CD4-positive, CD25-positive, alpha-beta regulatory T cell (primary cell): ENCODE data around the gene CNTN2. TPM values are rescaled to one million over a fixed set of nuclear protein-coding genes. Genes with fewer than 3 reads are reported as not detected.

Source experiments
- ATAC-seq, 2 donors: fragments of 150-1000 bp; cut with Tn5 transposase; one replicate each; pipeline ENCODE4 v1.10.0; 2021; ENCODE audit warnings: low read depth in 2 of 2, moderate number of reproducible peaks in 2 of 2, moderate library complexity in 1 of 2
- DNase-seq, 3 donors: peaks; one replicate each; pipeline versions ENCODE4 v3.0.0 to v3.0.0-alpha.2; 2012 to 2022; ENCODE audit warnings: mixed read lengths in 1 of 3
- H3K27ac ChIP-seq: one replicate; pipeline ENCODE4 v1.7.0; 2013; ENCODE audit warnings: mild to moderate bottlenecking, low read length; ENCODE audit not compliant: insufficient read depth, poor library complexity, severe bottlenecking
- H3K27me3 ChIP-seq: one replicate; pipeline ENCODE4 v1.7.0; 2013; ENCODE audit warnings: low read length; ENCODE audit not compliant: control insufficient read depth, insufficient read depth
- H3K36me3 ChIP-seq: one replicate; pipeline ENCODE4 v1.7.0; 2013; ENCODE audit warnings: mild to moderate bottlenecking, low read length, moderate library complexity; ENCODE audit not compliant: control insufficient read depth, insufficient read depth
- H3K4me1 ChIP-seq: 2 replicates; pipeline ENCODE4 v1.7.0; 2013; ENCODE audit warnings: mild to moderate bottlenecking, low read length; ENCODE audit not compliant: insufficient read depth, control insufficient read depth, poor library complexity, severe bottlenecking
- H3K4me3 ChIP-seq: one replicate; pipeline ENCODE4 v1.7.0; 2013; ENCODE audit warnings: low read depth, mild to moderate bottlenecking, low read length, moderate library complexity
- H3K9me3 ChIP-seq, 2 experiments: 1 replicate in 1 of 2; 2 replicates in 1 of 2; pipeline ENCODE4 v1.7.0; 2013; ENCODE audit warnings: low read length in 2 of 2, mild to moderate bottlenecking in 1 of 2, moderate library complexity in 1 of 2; ENCODE audit not compliant: control insufficient read depth in 2 of 2
- H3K27ac Mint-ChIP-seq, 3 donors: one replicate each; pipeline ENCODE4 v1.8.0; 2020 to 2022; ENCODE audit warnings: mild to moderate bottlenecking in 3 of 3, mixed read lengths in 3 of 3, moderate library complexity in 2 of 3
- H3K27me3 Mint-ChIP-seq: one replicate; pipeline ENCODE4 v1.8.0; 2022; ENCODE audit warnings: mild to moderate bottlenecking, mixed read lengths
- H3K36me3 Mint-ChIP-seq: one replicate; pipeline ENCODE4 v1.8.0; 2020; ENCODE audit warnings: mixed read lengths
- H3K4me1 Mint-ChIP-seq, 4 donors: one replicate each; pipeline ENCODE4 v1.8.0; 2020 to 2022; ENCODE audit warnings: mixed read lengths in 4 of 4, mild to moderate bottlenecking in 1 of 4
- H3K4me3 Mint-ChIP-seq, 4 donors: one replicate each; pipeline ENCODE4 v1.8.0; 2020 to 2022; ENCODE audit warnings: mild to moderate bottlenecking in 4 of 4, mixed read lengths in 4 of 4, moderate library complexity in 3 of 4
- H3K9me3 Mint-ChIP-seq, 7 donors: one replicate each; pipeline ENCODE4 v1.8.0; 2020 to 2022; ENCODE audit warnings: mixed read lengths in 7 of 7, mild to moderate bottlenecking in 3 of 7, moderate library complexity in 2 of 7
- polyA plus RNA-seq, 4 donors: library from polyadenylated mRNA; unstranded; fragments of 300-500 nt; fragmentation: Illumina TruSeq; gene quantifications; one replicate each; pipeline ENCODE4 v1.2.3, GENCODE V29; 2021
- total RNA-seq: library from RNA; stranded (reverse); gene quantifications from one replicate; pipeline ENCODE4 v1.2.3, GENCODE V29; 2022

CNTN2 gene
- total and polyA plus RNA-seq, 5 donors from 2014 or later = not detected

DNA sequence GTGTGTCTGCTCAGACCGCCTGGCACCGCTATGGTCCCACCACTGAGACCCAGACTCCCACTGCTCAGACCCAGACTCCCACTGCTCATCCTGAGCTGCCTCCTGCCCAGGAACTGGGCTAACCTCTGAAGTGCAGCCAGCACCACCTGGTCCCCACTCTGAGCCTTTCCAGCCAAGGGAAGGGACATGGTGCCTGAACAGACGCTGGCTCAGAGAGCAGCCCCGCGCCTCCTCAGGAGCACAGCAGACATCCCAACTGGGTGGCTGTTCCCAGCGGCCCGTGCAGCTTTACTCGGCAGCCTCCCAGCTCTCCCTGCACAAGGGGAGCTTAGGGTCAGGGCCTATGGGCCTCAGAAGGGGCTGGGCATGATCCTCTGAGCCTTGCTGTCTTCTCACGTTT lies 27.8 kb upstream of the CNTN2 start:
- ATAC-seq (no peak), DNase-seq (no peak)
- Histone ChIP-seq H3K27me3 (no peaks in the 10 kb centered on the region), H3K9me3 (no peaks in the 10 kb centered on the region), H3K4me1 (no peaks in the 10 kb centered on the region), H3K27ac (no peak overlapping the region), H3K36me3 (no peaks in the 10 kb centered on the region), H3K4me3 (no peak overlapping the region)
- Mint-ChIP-seq H3K4me3 (no peak overlapping the region), H3K27ac (no peak overlapping the region), H3K36me3 (no peaks in the 10 kb centered on the region), H3K9me3 (peaks cover 0 to 2% (median 0%) of the 10 kb centered on the region in 7 donors), H3K4me1 (no peaks in the 10 kb centered on the region), H3K27me3 (peaks cover 11% of the 10 kb centered on the region)

DNA sequence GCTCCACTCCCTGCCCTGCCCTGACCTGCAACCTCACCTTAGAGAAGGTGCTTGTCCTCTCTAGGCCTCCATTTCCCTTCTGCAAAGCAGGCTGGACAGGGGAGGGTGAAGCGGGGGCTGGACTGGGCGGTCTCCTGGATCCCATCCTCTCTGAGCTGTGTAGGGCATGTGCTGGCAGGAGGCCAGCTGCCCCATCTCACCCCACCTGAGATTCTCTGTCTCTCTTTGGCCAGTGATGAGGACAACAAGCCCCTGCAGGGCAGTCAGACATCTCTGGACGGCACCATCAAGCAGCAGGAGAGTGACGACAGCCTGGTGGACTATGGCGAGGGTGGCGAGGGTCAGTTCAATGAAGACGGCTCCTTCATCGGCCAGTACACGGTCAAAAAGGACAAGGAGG lies 26.9 kb upstream of the CNTN2 start:
- Histone ChIP-seq H3K9me3 (no peaks in the 10 kb centered on the region), H3K27ac (no peak overlapping the region), H3K4me3 (no peak overlapping the region), H3K36me3 (no peaks in the 10 kb centered on the region), H3K27me3 (no peaks in the 10 kb centered on the region), H3K4me1 (no peaks in the 10 kb centered on the region)
- Mint-ChIP-seq H3K4me3 (no peak overlapping the region), H3K36me3 (no peaks in the 10 kb centered on the region), H3K9me3 (peaks cover 0 to 2% (median 0%) of the 10 kb centered on the region in 7 donors), H3K4me1 (no peaks in the 10 kb centered on the region), H3K27me3 (peaks cover 11% of the 10 kb centered on the region), H3K27ac (no peak overlapping the region)
- ATAC-seq = no peak
- DNase-seq = no peak

DNA sequence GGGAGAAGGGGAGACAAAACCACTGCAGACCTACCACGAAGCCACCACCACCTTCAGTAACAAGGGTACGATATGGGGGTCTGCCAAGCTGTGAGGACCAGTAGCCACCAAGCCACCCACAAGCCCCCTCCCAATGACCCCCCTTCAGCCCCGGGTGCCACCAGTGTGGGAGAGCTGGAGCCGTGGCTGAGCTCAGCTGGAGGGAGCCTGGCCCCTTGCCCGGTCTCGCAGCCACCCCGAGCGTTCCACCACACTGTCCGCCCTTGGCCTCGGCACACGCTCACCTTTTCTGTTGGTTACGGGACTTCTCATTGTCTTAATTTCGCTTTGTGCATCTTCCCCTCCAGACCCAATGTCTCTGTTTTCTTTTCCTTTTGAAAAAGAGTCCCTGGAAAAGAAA lies 26.4 kb upstream of the CNTN2 start:
- H3K27me3 Mint-ChIP-seq = peaks cover 6% of the 10 kb centered on the region
- H3K4me3 ChIP-seq = no peak overlapping the region

DNA sequence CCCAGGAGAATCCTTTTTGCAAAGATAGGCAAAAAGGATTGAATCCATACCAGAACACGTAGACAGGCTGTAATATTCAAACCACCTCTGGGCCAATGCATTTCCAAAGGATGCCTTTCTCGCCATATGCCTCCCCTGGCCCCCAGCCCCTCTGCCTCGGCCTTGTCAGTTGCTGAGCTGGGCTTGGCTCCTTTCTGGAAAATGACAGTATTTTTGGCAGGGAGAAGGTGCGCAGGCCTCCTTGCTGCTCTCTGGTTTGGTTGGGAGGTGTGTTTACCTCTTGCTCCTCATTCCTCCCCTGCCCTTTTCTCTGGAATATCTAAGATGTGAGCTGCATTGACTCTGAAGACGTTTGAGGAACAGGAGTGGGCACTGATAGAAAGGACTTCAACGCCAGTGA lies 26.0 kb upstream of the CNTN2 start:
- no peak overlapping the region for H3K27ac Mint-ChIP-seq
- Histone ChIP-seq H3K4me3 (no peak overlapping the region), H3K4me1 (no peaks in the 10 kb centered on the region), H3K27me3 (no peaks in the 10 kb centered on the region), H3K36me3 (no peaks in the 10 kb centered on the region), H3K27ac (no peak overlapping the region), H3K9me3 (no peaks in the 10 kb centered on the region)
- H3K27me3 Mint-ChIP-seq = peaks cover 4% of the 10 kb centered on the region
- no peaks in the 10 kb centered on the region for H3K36me3 Mint-ChIP-seq
- peaks cover 0 to 2% (median 0%) of the 10 kb centered on the region in 7 donors for H3K9me3 Mint-ChIP-seq
- H3K4me1 Mint-ChIP-seq = no peaks in the 10 kb centered on the region
- H3K4me3 Mint-ChIP-seq = no peak overlapping the region
- ATAC-seq (no peak), DNase-seq (no peak)

More for the DNA sequence above, 26.4 kb upstream of the CNTN2 start:
- Mint-ChIP-seq H3K36me3 (no peaks in the 10 kb centered on the region), H3K4me3 (no peak overlapping the region), H3K9me3 (peaks cover 0 to 2% (median 0%) of the 10 kb centered on the region in 7 donors), H3K4me1 (no peaks in the 10 kb centered on the region), H3K27ac (no peak overlapping the region)
- Histone ChIP-seq H3K36me3 (no peaks in the 10 kb centered on the region), H3K27ac (no peak overlapping the region), H3K27me3 (no peaks in the 10 kb centered on the region), H3K9me3 (no peaks in the 10 kb centered on the region), H3K4me1 (no peaks in the 10 kb centered on the region)
- DNase-seq = no peak
- no peak for ATAC-seq

DNA sequence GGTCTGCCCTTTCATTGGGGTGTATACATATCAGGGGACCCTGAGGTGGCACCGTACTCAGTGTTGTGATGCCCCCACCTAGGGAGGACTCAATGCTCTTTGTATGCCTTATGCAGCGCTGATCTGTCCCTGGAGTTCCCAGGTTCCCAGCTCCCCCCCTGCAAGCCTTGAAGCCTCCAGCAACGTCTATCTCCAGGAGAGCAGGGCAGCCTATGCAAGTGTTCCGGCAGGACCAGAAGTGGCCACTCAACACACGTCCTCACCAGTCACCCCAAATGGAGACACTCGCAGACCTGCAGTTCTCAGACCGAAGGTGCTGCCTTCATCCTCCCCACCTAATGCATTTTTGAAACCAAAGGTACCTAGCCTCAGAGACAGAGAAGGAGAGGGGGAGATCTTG lies 25.2 kb upstream of the CNTN2 start:
- peaks cover 4% of the 10 kb centered on the region for H3K27me3 Mint-ChIP-seq
- Histone ChIP-seq H3K27me3 (no peaks in the 10 kb centered on the region), H3K9me3 (no peaks in the 10 kb centered on the region), H3K4me3 (no peak overlapping the region), H3K4me1 (no peaks in the 10 kb centered on the region), H3K36me3 (no peaks in the 10 kb centered on the region), H3K27ac (no peak overlapping the region)
- no peak overlapping the region for H3K27ac Mint-ChIP-seq
- DNase-seq = no peak
- H3K4me1 Mint-ChIP-seq = no peaks in the 10 kb centered on the region
- H3K9me3 Mint-ChIP-seq = no peaks in the 10 kb centered on the region
- no peaks in the 10 kb centered on the region for H3K36me3 Mint-ChIP-seq
- no peak overlapping the region for H3K4me3 Mint-ChIP-seq
- ATAC-seq = no peak

DNA sequence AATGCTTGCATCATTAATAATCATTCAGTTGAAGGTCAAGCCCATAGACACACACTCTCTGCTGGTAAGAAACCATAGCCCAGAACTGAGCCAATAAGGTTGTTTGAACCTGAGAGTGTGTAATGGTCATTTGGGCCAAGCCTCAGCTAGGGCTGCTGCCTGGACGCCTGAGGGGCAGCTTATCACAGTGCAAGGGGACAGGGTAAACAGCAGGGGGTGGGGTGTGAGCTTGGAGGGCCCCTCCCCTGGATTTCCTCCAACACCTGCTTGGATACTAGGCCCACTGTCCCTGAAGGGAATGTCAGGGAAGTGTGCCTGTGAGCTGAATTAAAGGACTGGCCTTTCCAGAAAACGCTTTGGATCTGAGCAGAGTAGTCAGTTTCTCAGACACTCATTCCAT lies 24.6 kb upstream of the CNTN2 start:
- Histone ChIP-seq H3K36me3 (no peaks in the 10 kb centered on the region), H3K9me3 (no peaks in the 10 kb centered on the region), H3K27ac (no peak overlapping the region), H3K27me3 (no peaks in the 10 kb centered on the region), H3K4me3 (no peak overlapping the region), H3K4me1 (no peaks in the 10 kb centered on the region)
- Mint-ChIP-seq H3K27ac (no peak overlapping the region), H3K36me3 (no peaks in the 10 kb centered on the region), H3K4me1 (no peaks in the 10 kb centered on the region), H3K27me3 (peaks cover 4% of the 10 kb centered on the region), H3K4me3 (no peak overlapping the region), H3K9me3 (no peaks in the 10 kb centered on the region)
- DNase-seq = no peak
- ATAC-seq = no peak

DNA sequence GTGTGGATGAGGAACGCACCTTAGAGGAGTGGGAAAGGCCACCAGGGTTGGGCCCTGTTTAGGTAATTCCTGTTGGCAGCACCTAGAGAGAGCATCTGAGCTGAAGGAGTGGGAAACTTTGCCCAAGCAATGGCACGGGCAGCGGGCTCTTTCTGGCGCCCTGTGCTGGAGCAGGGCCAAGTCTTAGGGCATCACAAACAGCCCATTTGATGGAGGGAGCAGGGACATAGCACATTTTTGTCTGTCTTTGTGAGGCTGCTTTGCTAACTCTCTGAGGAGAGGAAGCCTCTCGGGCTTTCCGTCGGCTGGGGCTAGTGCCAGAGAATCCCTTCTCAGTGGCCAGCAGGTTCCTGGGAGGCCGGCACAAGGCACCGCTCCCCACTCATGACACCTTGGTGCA lies 22.5 kb upstream of the CNTN2 start:
- H3K4me3 Mint-ChIP-seq = no peak overlapping the region
- H3K9me3 Mint-ChIP-seq = no peaks in the 10 kb centered on the region
- H3K36me3 Mint-ChIP-seq = no peaks in the 10 kb centered on the region
- H3K4me1 ChIP-seq = no peaks in the 10 kb centered on the region
- no peak overlapping the region for H3K27ac ChIP-seq
- no peak overlapping the region for H3K27ac Mint-ChIP-seq
- no peaks in the 10 kb centered on the region for H3K36me3 ChIP-seq
- DNase-seq (no peak), ATAC-seq (no peak)
- H3K9me3 ChIP-seq = no peaks in the 10 kb centered on the region
- no peaks in the 10 kb centered on the region for H3K4me1 Mint-ChIP-seq
- no peaks in the 10 kb centered on the region for H3K27me3 ChIP-seq
- no peak overlapping the region for H3K4me3 ChIP-seq
- no peaks in the 10 kb centered on the region for H3K27me3 Mint-ChIP-seq

DNA sequence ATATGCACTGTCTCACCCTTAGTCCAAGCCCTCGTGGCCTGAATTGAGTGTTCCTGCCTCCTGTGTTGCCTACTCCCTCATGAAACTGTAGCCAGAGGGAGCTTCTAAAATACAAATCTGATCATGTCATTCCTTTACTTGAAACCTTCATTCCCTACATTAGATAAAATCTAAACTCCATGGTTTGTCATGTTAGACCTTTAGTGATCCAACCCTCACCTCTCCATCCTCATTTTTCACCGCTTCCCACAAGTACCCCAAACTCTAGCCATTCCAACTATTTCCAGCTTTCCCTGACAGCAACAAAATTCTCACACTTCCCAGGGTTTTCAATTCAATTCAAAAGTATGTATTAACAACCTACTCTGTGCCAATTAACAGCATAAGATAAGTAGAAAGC lies 18.3 kb upstream of the CNTN2 start:
- no peaks in the 10 kb centered on the region for H3K4me1 ChIP-seq
- Mint-ChIP-seq H3K36me3 (no peaks in the 10 kb centered on the region), H3K4me1 (no peaks in the 10 kb centered on the region)

More for the DNA sequence above, 18.3 kb upstream of the CNTN2 start:
- no peak for ATAC-seq
- no peak overlapping the region for H3K27ac ChIP-seq
- H3K27me3 ChIP-seq = no peaks in the 10 kb centered on the region
- H3K9me3 Mint-ChIP-seq = no peaks in the 10 kb centered on the region
- H3K4me3 ChIP-seq = no peak overlapping the region
- no peaks in the 10 kb centered on the region for H3K9me3 ChIP-seq
- H3K4me3 Mint-ChIP-seq = no peak overlapping the region
- no peak for DNase-seq
- H3K27ac Mint-ChIP-seq = no peak overlapping the region
- no peaks in the 10 kb centered on the region for H3K27me3 Mint-ChIP-seq
- no peaks in the 10 kb centered on the region for H3K36me3 ChIP-seq
